Mucosa of gallbladder (tissue), 1 donor: ENCODE data around the gene DBX2. TPM values are rescaled to one million over a fixed set of nuclear protein-coding genes. Genes with fewer than 3 reads are reported as not detected.
"Not testable (repeated sequence)": the region's sequence is repeated elsewhere in the genome, so short reads cannot be mapped to it uniquely, and the experiment has no call there.

Source experiments
- DNase-seq: peaks from one replicate; pipeline ENCODE4 v3.0.0-alpha.2; 2020; ENCODE audit warnings: low spot score
- total RNA-seq: library from RNA; stranded (reverse); gene quantifications from one replicate; pipeline ENCODE4 v1.2.1, GENCODE V29; 2021
- donor health status: DM: no; HTN: no; CAD: no.

Gene DBX2
- not detected for total RNA-seq

GRCh38 chr12:45050751-45051571 is at the start of gene DBX2:
Gene DBX2 (minus strand): TSS chr12:45051099. CDS start chr12:45050927, 172 bp downstream.
- no peak for DNase-seq

GRCh38 chr12:45098766-45099165 is 47.9 kb upstream of the DBX2 start:
- no peak for DNase-seq

- DNase-seq: not testable (repeated sequence)
Observed at GRCh38 chr12:45095417-45095816, 44.5 kb upstream of the DBX2 start.

- DNase-seq: no peak
Observed at GRCh38 chr12:45093051-45093450, 42.2 kb upstream of the DBX2 start.

- DNase-seq: no peak
Observed at GRCh38 chr12:45089411-45090075, 38.6 kb upstream of the DBX2 start.

GRCh38 chr12:45088608-45089007 is 37.7 kb upstream of the DBX2 start:
- DNase-seq: no peak

GRCh38 chr12:45084248-45084647 is 33.3 kb upstream of the DBX2 start:
- not testable (repeated sequence) for DNase-seq

- no peak for DNase-seq
Observed at GRCh38 chr12:45077251-45077650, 26.4 kb upstream of the DBX2 start.

GRCh38 chr12:45076417-45077026 is 25.6 kb upstream of the DBX2 start:
- DNase-seq: no peak

GRCh38 chr12:45075587-45076282 is 24.8 kb upstream of the DBX2 start:
- DNase-seq: no peak

- no peak for DNase-seq
Observed at GRCh38 chr12:45065125-45065626, 14.3 kb upstream of the DBX2 start.

- DNase-seq: no peak
Observed at GRCh38 chr12:45060976-45061375, 10.1 kb upstream of the DBX2 start.

GRCh38 chr12:45051572-45052125 is 750 bp upstream of the DBX2 start:
- no peak for DNase-seq

- DNase-seq: no peak
Observed at GRCh38 chr12:45049912-45050750, 768 bp downstream of the DBX2 start.

- DNase-seq: no peak
Observed at GRCh38 chr12:45042599-45042998, 8.3 kb downstream of the DBX2 start.

- DNase-seq: no peak
Observed at GRCh38 chr12:45040977-45041376, 9.9 kb downstream of the DBX2 start.

- DNase-seq: no peak
Observed at GRCh38 chr12:45039757-45040156, 11.1 kb downstream of the DBX2 start.

GRCh38 chr12:45034861-45035265 is 16.0 kb downstream of the DBX2 start:
- no peak for DNase-seq

GRCh38 chr12:45017916-45018315 is 33.0 kb downstream of the DBX2 start:
- no peak for DNase-seq

GRCh38 chr12:45014396-45014795 is 36.5 kb downstream of the DBX2 start:
- DNase-seq: no peak

- no peak for DNase-seq
Observed at GRCh38 chr12:45012749-45013148, 38.1 kb downstream of the DBX2 start.
